SK-N-SH (cell line): ENCODE measurements around the gene KRTAP10-2.

Experiments used
- CTCF ChIP-seq: fragments of 200-600 bp; sonication (generic); IDR thresholded peaks from 2 replicates; pipeline ENCODE4 v1.6.1; 2017; ENCODE audit warnings: antibody characterized with exemption, mild to moderate bottlenecking, moderate library complexity
- ZBTB33 ChIP-seq: IDR thresholded peaks from 2 replicates; pipeline ENCODE4 v1.4.0; 2012; ENCODE audit warnings: low read depth, borderline replicate concordance

GRCh38 chr21:44594406-44594916, 43.2 kb upstream of the KRTAP10-2 start:
- TF ChIP-seq CTCF = no peak
- no peak for TF ChIP-seq ZBTB33
